Spleen (tissue), 11 donors: ENCODE measurements around the gene KCTD8. TPM values are rescaled to one million over a fixed set of nuclear protein-coding genes. Genes with fewer than 3 reads are reported as not detected.

Experiments
- DNase-seq: peaks from one replicate; pipeline ENCODE4 v3.0.0-alpha.2; 2020
- H3K27ac ChIP-seq, 8 donors: fragments of 200-600 bp; sonication (generic) in 7 of 8; 1 replicate in 4 of 8; 2 replicates in 4 of 8; pipeline versions ENCODE4 v1.5.0 to v1.8.0; 2016 to 2021; ENCODE audit warnings: inconsistent platforms in 4 of 8, mild to moderate bottlenecking in 4 of 8, moderate library complexity in 1 of 8
- H3K27me3 ChIP-seq, 7 donors: fragments of 200-600 bp; sonication (generic) in 6 of 7; replicated peaks in 1 of 7; 1 replicate in 4 of 7; 2 replicates in 3 of 7; pipeline versions ENCODE4 v1.5.0 to v1.8.0; 2016 to 2021; ENCODE audit warnings: inconsistent platforms in 3 of 7, mild to moderate bottlenecking in 1 of 7
- H3K36me3 ChIP-seq, 6 donors: fragments of 200-600 bp; sonication (generic) in 5 of 6; 1 replicate in 4 of 6; 2 replicates in 2 of 6; pipeline versions ENCODE4 v1.5.0 to v1.8.0; 2016 to 2021; ENCODE audit warnings: inconsistent platforms in 2 of 6
- H3K4me1 ChIP-seq, 6 donors: fragments of 200-600 bp; sonication (generic) in 5 of 6; 1 replicate in 3 of 6; 2 replicates in 3 of 6; pipeline versions ENCODE4 v1.5.0 to v1.8.0; 2016 to 2021; ENCODE audit warnings: inconsistent platforms in 3 of 6
- H3K4me3 ChIP-seq, 8 donors: fragments of 200-600 bp; sonication (generic) in 7 of 8; 1 replicate in 4 of 8; 2 replicates in 4 of 8; pipeline versions ENCODE4 v1.5.0 to v1.8.0; 2016 to 2021; ENCODE audit warnings: inconsistent platforms in 4 of 8, mild to moderate bottlenecking in 4 of 8, moderate library complexity in 2 of 8
- H3K9me3 ChIP-seq, 8 donors: fragments of 200-600 bp; sonication (generic) in 7 of 8; 1 replicate in 4 of 8; 2 replicates in 4 of 8; pipeline versions ENCODE4 v1.5.0 to v1.8.0; 2016 to 2021; ENCODE audit warnings: inconsistent platforms in 4 of 8
- CTCF ChIP-seq, 11 experiments: fragments of 200-600 bp in 7 of 11; fragments of 450-650 bp in 4 of 11; sonication (generic) in 4 of 11; IDR thresholded peaks in 8 of 11; conservative IDR thresholded peaks in 3 of 11; 1 replicate in 7 of 11; 2 replicates in 4 of 11; pipeline versions ENCODE4 v1.4.0 to v1.8.0; 2016 to 2021; ENCODE audit warnings: antibody characterized with exemption in 11 of 11, inconsistent platforms in 4 of 11, mild to moderate bottlenecking in 1 of 11
- POLR2A ChIP-seq, 3 donors: fragments of 450-650 bp; IDR thresholded peaks; one replicate each; pipeline ENCODE4 v1.5.1; 2017; ENCODE audit warnings: antibody characterized with exemption in 3 of 3, mild to moderate bottlenecking in 1 of 3
- POLR2AphosphoS5 ChIP-seq, 3 donors: sonication (generic); formaldehyde crosslinking; IDR thresholded peaks; one replicate each; pipeline ENCODE4 v1.5.1; 2017; ENCODE audit warnings: antibody characterized with exemption in 3 of 3
- WGBS, 5 donors: extraction: QIAGEN DNeasy Blood & Tissue Kit in 3 of 5; methylation state at CpG; one replicate each; pipeline versions ENCODE4 v1.1.5 to v1.1.7; 2013 to 2018; 5-methylcytosine and 5-hydroxymethylcytosine counted together
- intact Hi-C: fragments of 100-400 bp; cut with DNase I; formaldehyde crosslinking; loops from one replicate; pipeline ENCODE4 v1.15.0; 2023; ENCODE audit warnings: low total_unique reads
- polyA plus RNA-seq, 3 donors: library from polyadenylated mRNA; stranded (reverse); fragments of 200-250 nt; gene quantifications; one replicate each; pipeline ENCODE4 v1.2.1, GENCODE V29; 2013
- total RNA-seq, 7 donors: library from RNA; depleted of rRNA in 3 of 7; stranded (reverse); fragments of >200 nt in 3 of 7; fragmentation: NEBNext Ultra II Directional in 4 of 7; extraction: Animal tissue kit (Norgen Biotek cat#: 25700) in 4 of 7; gene quantifications; one replicate each; pipeline versions ENCODE4 v1.1.0 to v1.2.1, GENCODE V29; 2016 to 2021
- donor health status: healthy with polysubstance abuse.
- donor health status: DM: no; HTN: no; CAD: no; lungs with moderate emphysema.
- donor health status: DM: no; HTN: no; CAD: no.
- donor health status: Bipolar disorder and iron deficiency.
- donor health status: healthy.
- donor health status: DM: no; HTN: no; CAD: no.
- donor health status: DM: yes; HTN: yes; CAD: no.

KCTD8 gene
- total and polyA plus RNA-seq, 10 donors = 0.30 TPM; not detected in 9

DNA sequence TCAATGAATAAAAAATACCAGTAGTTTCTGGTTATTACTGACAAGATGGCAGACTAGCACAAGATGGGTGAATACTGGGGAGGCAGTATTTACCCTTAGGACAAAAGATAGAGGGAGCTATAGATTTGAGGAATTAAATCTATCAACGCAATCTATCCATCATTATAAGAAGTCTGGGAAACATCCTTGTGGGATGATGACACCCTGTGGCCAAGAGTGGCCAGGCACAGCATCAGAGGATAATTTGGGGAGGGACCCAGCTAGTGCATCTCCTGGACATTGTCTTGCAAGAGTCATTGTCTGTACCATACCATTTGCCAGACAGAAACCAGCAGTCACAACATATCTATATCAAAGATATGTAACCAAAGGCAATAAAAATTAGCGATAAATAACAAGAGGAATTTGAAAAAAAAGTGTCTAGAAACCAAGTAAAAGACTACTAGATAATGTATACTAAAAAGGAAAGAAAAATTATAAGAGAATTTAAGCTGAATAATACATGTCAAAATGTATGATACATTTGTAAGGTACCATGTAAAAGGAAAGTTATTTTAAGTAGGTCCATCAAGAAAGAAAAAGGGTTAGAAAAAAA lies 22.9 kb downstream of the KCTD8 start:
- H3K27me3 ChIP-seq = no peaks in the 10 kb centered on the region
- H3K9me3 ChIP-seq = no peaks in the 10 kb centered on the region
- WGBS, 5 donors = 34 to 48% (median 38%) methylated on average over 2 of the region's 2 CpGs
- no peaks in the 10 kb centered on the region for H3K4me1 ChIP-seq
- DNase-seq = no peak
- no peaks in the 10 kb centered on the region for H3K36me3 ChIP-seq
- intact Hi-C loops = no loop called here
- no peak overlapping the region for H3K27ac ChIP-seq
- no peak for TF ChIP-seq POLR2AphosphoS5 (IDR thresholded peaks at IDR 0.05)
- no peak for TF ChIP-seq POLR2A (IDR thresholded peaks at IDR 0.05)
- H3K4me3 ChIP-seq = no peak overlapping the region

- Histone ChIP-seq H3K4me1 (no peaks in the 10 kb centered on the region), H3K4me3 (no peak overlapping the region), H3K36me3 (no peaks in the 10 kb centered on the region), H3K27ac (no peak overlapping the region), H3K27me3 (no peaks in the 10 kb centered on the region), H3K9me3 (no peaks in the 10 kb centered on the region)
- no peak for DNase-seq
- intact Hi-C loops = no loop called here
- TF ChIP-seq POLR2A (IDR thresholded peaks at IDR 0.05) (no peak), CTCF (IDR thresholded peaks at IDR 0.05 in 8 of 11, conservative IDR thresholded peaks at IDR 0.05 in 3 of 11) (no peak), POLR2AphosphoS5 (IDR thresholded peaks at IDR 0.05) (no peak)
- WGBS, 5 donors = 24 to 50% (median 43%) methylated on average over 1 of the region's 1 CpG
These were observed 25.7 kb downstream of the KCTD8 start for GRCh38 chr4:44422912-44423311.

GRCh38 chr4:44421330-44422065 lies 27.1 kb downstream of the KCTD8 start:
- TF ChIP-seq CTCF (IDR thresholded peaks at IDR 0.05 in 8 of 11, conservative IDR thresholded peaks at IDR 0.05 in 3 of 11) (no peak), POLR2AphosphoS5 (IDR thresholded peaks at IDR 0.05) (no peak), POLR2A (IDR thresholded peaks at IDR 0.05) (no peak)
- H3K4me3 ChIP-seq = no peak overlapping the region
- no peak overlapping the region for H3K27ac ChIP-seq
- WGBS, 5 donors = 85 to 94% (median 90%) methylated on average over 2 of the region's 2 CpGs
- H3K9me3 ChIP-seq = no peaks in the 10 kb centered on the region
- H3K36me3 ChIP-seq = no peaks in the 10 kb centered on the region
- no peak for DNase-seq
- intact Hi-C loops = no loop called here
- H3K4me1 ChIP-seq = no peaks in the 10 kb centered on the region
- H3K27me3 ChIP-seq = no peaks in the 10 kb centered on the region

DNA sequence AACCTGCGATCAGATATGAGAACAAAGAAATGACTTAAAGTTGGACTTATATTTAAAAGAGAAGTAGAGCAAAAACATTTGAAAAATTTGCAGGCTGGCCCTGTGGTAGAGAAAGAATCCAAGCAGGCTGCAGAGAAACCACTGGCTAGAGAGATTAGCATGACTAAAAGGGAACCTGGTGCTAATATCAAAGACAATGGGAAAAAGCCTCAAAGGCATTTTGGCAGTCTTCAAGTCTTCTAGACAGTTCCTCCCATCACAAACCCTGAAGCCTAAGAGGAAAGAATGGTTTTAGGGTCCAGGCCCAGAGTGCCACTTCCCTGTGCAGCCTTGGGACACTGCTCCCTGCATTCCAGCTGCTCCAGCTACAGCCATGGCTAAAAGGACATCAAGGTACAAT lies 33.4 kb downstream of the KCTD8 start:
- H3K9me3 ChIP-seq = peaks cover 0 to 5% (median 0%) of the 10 kb centered on the region in 8 donors
- no peaks in the 10 kb centered on the region for H3K36me3 ChIP-seq
- 79 to 94% (median 88%) methylated on average over 1 of the region's 1 CpG for WGBS, 5 donors
- no peaks in the 10 kb centered on the region for H3K4me1 ChIP-seq
- no peaks in the 10 kb centered on the region for H3K27me3 ChIP-seq
- intact Hi-C loops = no loop called here
- H3K27ac ChIP-seq = no peak overlapping the region
- DNase-seq = no peak
- no peak overlapping the region for H3K4me3 ChIP-seq
- no peak for TF ChIP-seq CTCF (IDR thresholded peaks at IDR 0.05 in 8 of 11, conservative IDR thresholded peaks at IDR 0.05 in 3 of 11)
- TF ChIP-seq POLR2AphosphoS5 (IDR thresholded peaks at IDR 0.05) = no peak
- no peak for TF ChIP-seq POLR2A (IDR thresholded peaks at IDR 0.05)
